Sigmoid colon (tissue), 4 donors: ENCODE data around the gene IRX4.

Source experiments
- CTCF ChIP-seq, 4 experiments: fragments of 450-650 bp in 3 of 4; fragments of 200-600 bp in 1 of 4; IDR thresholded peaks; one replicate each; pipeline ENCODE4 v1.5.1; 2016 to 2019; ENCODE audit warnings: antibody characterized with exemption in 4 of 4, mild to moderate bottlenecking in 3 of 4, moderate library complexity in 2 of 4
- EP300 ChIP-seq, 4 donors: sonication (generic); formaldehyde crosslinking; IDR thresholded peaks; one replicate each; pipeline ENCODE4 v1.6.1; 2017; ENCODE audit warnings: antibody characterized with exemption in 4 of 4
- POLR2A ChIP-seq, 2 donors: fragments of 450-650 bp; IDR thresholded peaks; one replicate each; pipeline ENCODE4 v1.6.1; 2016; ENCODE audit warnings: antibody characterized with exemption in 2 of 2, mild to moderate bottlenecking in 2 of 2, moderate library complexity in 2 of 2
- POLR2AphosphoS5 ChIP-seq, 4 donors: sonication (generic); formaldehyde crosslinking; IDR thresholded peaks; one replicate each; pipeline ENCODE4 v1.6.1; 2017; ENCODE audit warnings: antibody characterized with exemption in 4 of 4

- TF ChIP-seq CTCF (IDR thresholded peaks at IDR 0.05) (no peak), EP300 (IDR thresholded peaks at IDR 0.05) (no peak), POLR2A (IDR thresholded peaks at IDR 0.05) (no peak), POLR2AphosphoS5 (IDR thresholded peaks at IDR 0.05) (no peak)
Observed at GRCh38 chr5:1860021-1860610, 22.6 kb downstream of the IRX4 start.
